Measurements from ENCODE around the gene DCTN3. TPM values are rescaled to one million over a fixed set of nuclear protein-coding genes. Genes with fewer than 3 reads are reported as not detected.

Gene DCTN3
- total RNA-seq, 1 donor from 2014 or later, result 72.2 TPM

DNA sequence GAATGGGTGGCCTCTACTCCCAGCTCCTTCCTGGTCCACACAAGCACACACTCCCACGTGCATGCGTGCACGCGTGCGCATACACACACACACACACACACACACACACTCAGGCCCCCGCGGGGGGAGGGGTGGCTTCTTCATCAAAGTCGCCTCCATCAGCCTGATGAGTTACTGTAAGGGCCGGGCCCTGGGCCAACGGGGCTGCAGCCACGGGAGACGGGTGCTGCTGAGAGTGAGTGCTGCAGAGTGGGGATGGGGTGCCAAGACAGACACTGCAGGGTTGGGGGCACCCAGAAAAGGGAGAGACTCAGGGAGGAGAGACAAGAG is 48.8 kb downstream of the DCTN3 start:
- H3K27me3 ChIP-seq (ENCODE audit: low read depth), result peaks cover 32% of the 10 kb centered on the region
- no peaks in the 10 kb centered on the region for H3K36me3 ChIP-seq
- H3K4me1 ChIP-seq, result no peaks in the 10 kb centered on the region
- H3K4me3 ChIP-seq, result no peak overlapping the region
- no peak for DNase-seq
- no peak for ATAC-seq
- H3K27ac ChIP-seq, result no peak overlapping the region
- TF ChIP-seq, protein P1, sequence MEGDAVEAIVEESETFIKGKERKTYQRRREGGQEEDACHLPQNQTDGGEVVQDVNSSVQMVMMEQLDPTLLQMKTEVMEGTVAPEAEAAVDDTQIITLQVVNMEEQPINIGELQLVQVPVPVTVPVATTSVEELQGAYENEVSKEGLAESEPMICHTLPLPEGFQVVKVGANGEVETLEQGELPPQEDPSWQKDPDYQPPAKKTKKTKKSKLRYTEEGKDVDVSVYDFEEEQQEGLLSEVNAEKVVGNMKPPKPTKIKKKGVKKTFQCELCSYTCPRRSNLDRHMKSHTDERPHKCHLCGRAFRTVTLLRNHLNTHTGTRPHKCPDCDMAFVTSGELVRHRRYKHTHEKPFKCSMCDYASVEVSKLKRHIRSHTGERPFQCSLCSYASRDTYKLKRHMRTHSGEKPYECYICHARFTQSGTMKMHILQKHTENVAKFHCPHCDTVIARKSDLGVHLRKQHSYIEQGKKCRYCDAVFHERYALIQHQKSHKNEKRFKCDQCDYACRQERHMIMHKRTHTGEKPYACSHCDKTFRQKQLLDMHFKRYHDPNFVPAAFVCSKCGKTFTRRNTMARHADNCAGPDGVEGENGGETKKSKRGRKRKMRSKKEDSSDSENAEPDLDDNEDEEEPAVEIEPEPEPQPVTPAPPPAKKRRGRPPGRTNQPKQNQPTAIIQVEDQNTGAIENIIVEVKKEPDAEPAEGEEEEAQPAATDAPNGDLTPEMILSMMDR (IDR thresholded peaks at IDR 0.05), result no peak
- intact Hi-C loops (cut with DNase I), result no loop called here
- no peaks in the 10 kb centered on the region for H3K9me3 ChIP-seq

DNA sequence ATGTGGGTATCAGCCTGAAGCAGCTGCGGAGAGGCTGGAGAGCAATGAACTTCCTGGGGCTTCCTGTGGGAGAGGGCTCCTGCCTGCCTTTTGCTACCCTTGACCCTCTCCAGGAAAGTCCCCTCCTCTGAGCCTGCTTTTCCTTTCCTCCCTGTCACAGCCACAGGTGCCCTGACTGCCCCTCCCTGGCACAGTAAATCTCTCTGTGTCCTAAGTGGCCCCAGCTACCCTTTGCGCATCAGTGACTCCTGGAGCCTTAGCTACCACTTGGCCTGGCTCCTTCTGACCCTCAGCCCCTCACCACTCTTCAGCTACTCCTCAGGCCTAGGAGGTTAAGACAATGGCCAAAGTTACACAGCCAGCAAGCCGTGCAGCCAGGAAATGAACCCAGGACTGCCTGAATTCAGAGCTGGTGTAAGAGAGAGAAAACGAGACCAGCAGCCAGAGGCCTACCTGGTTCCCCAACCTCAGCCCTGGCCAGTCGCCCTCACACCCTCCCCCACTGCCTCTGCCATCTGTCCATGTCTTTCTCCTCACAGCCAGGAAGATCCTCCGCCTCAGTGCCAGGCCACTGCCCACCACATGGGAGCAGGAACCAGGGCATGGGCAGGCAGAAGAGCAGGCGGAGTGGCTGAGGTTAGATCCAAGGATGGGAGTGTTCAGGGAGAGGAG is 49.4 kb downstream of the DCTN3 start:
- no peak for ATAC-seq
- Histone ChIP-seq H3K27me3 (ENCODE audit: low read depth) (peaks cover 32% of the 10 kb centered on the region), H3K27ac (no peak overlapping the region)

DNA sequence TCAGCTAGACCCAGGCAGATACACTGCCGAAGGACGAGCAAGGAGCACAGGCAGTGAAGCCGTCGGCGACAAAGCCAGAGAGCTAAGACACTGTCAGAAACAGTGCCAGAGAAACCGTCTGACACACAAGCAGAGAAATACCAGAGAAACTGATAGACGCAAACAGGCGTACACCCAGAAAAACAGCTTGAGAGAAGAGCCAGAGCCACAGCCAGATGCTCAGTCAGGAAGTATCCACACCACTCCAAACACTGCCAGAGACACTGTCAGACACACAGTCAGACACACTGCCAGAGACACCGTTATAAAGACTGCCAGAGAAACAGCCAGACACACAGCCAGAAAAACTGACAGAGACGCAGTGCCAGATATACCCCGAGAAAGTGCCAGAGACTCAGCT is 49.9 kb downstream of the DCTN3 start:
- intact Hi-C loops (cut with DNase I), result no loop called here
- H3K4me1 ChIP-seq, result no peaks in the 10 kb centered on the region
- TF ChIP-seq, protein P1 (IDR thresholded peaks at IDR 0.05), result no peak
- no peak overlapping the region for H3K4me3 ChIP-seq
- H3K27me3 ChIP-seq (ENCODE audit: low read depth), result peaks cover 34% of the 10 kb centered on the region
- DNase-seq (no peak), ATAC-seq (no peak)
- no peaks in the 10 kb centered on the region for H3K9me3 ChIP-seq
- no peak overlapping the region for H3K27ac ChIP-seq
- no peaks in the 10 kb centered on the region for H3K36me3 ChIP-seq

More for the DNA sequence above, 49.4 kb downstream of the DCTN3 start:
- Histone ChIP-seq H3K9me3 (no peaks in the 10 kb centered on the region), H3K36me3 (no peaks in the 10 kb centered on the region), H3K4me3 (no peak overlapping the region), H3K4me1 (no peaks in the 10 kb centered on the region)
- TF ChIP-seq, protein P1 (IDR thresholded peaks at IDR 0.05), result no peak
- DNase-seq, result no peak
- intact Hi-C loops (cut with DNase I), result no loop called here

DNA sequence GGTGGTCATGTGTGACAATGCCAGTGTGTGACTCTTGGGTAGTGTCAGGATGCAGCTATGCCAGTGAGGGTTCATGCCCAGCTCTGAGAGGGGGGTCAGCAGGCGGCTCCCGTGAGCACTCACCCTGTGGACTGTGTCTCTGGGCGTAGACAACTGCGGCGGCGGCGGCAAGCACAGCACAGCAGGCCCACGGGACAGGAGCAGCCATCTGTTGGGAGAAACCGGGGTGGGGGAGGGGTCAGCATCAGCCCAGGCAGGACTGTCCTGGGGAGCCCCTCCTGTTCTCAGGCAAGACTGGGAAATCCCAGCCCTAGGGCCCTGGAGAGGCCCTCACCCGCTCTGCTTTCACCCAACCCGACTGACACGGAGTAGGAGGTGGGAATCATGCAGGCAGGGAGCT is 51.5 kb downstream of the DCTN3 start:
- ATAC-seq, result no peak
- H3K9me3 ChIP-seq, result no peaks in the 10 kb centered on the region
- H3K27ac ChIP-seq, result no peak overlapping the region
- DNase-seq, result no peak
- H3K36me3 ChIP-seq, result no peaks in the 10 kb centered on the region
- TF ChIP-seq, protein P1 (IDR thresholded peaks at IDR 0.05), result no peak
- peaks cover 26% of the 10 kb centered on the region for H3K27me3 ChIP-seq (ENCODE audit: low read depth)
- intact Hi-C loops (cut with DNase I), result no loop called here
- no peaks in the 10 kb centered on the region for H3K4me1 ChIP-seq
- no peak overlapping the region for H3K4me3 ChIP-seq

DNA sequence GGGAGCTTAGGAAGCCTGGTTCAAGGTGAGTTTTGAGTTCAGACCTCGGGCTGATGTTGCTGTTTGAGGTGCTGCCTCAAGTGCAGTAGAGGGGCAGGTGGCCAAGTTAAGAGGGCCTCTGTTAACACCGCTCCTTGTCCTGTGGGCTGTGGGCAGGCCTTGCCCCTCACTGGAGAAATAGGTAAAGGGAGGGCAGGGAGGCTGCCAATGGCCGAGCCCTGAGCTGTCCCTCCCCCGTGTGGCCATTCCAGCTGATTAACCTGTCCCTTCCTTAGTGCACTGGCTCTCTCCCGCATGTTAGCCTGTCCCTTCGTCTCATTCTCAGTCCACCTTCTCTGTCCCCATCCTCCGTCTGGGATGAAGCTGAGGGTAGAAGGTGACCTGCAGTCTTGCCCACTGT is 52.2 kb downstream of the DCTN3 start:
- Histone ChIP-seq H3K27ac (no peak overlapping the region), H3K36me3 (no peaks in the 10 kb centered on the region), H3K4me3 (no peak overlapping the region), H3K27me3 (ENCODE audit: low read depth) (peaks cover 33% of the 10 kb centered on the region), H3K4me1 (no peaks in the 10 kb centered on the region), H3K9me3 (no peaks in the 10 kb centered on the region)
- DNase-seq (no peak), ATAC-seq (no peak)
- intact Hi-C loops (cut with DNase I), result no loop called here
- TF ChIP-seq, protein P1 (IDR thresholded peaks at IDR 0.05), result no peak

Measured in lower lobe of right lung (tissue), 2 donors.